HG03439 (cell line): ENCODE measurements around the gene ADGRL2.

Experiments used
- ATAC-seq: cut with Tn5 transposase; IDR thresholded peaks from one replicate; pipeline ENCODE4 v1.9.1; 2021; ENCODE audit warnings: mild to moderate bottlenecking, moderate library complexity; ENCODE audit not compliant: unreplicated experiment

The ADGRL2 gene

DNA sequence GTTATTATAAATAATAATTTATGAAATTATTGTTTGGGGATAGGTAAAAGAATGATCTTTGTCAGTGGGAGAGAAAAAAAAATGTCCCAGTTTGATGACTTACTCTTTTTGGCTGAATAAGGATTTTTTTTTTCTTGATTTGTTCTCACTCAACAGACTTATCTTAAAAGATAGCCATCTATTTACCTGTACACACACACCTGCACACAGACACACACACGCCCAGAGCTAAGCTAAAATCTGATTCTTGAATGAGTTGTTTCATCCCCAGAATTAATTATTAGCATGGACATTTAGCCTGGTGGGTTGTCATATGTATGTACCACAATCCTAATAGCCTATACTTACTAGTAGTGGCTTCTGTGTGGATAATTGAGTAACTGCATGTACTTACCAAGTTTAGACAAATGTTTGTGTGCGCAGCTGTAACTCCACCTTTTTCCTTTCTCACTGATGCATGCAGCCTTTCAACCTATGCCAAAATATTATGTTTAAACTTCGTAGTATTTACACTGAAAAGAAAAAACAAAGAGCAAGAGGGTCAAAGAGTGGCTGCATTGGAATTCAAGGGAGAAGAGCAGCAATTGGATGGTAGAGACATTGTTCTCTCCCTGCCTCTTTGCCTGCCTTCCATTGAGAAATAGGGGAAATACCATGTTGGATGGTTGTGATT, 174.3 kb downstream of the ADGRL2 start:
- no peak for ATAC-seq

DNA sequence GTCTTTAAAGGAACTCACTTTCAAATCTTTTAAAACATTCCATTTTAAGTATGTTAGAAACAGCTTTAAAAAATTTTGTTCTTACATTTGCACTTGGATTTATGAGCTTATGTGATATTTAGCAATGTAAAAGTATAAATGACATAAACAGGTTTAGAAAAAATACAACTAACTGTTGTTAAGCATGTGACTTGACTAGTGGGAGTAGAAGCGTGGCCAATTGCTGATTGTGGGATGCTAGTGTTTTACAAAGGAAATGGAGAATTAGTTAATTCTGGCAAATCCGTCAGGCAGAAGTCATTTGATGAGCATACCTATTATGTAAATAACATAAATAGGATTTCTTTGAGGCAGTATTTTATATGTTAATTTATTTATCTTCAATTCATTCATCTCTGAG, 175.8 kb downstream of the ADGRL2 start:
- no peak for ATAC-seq

DNA sequence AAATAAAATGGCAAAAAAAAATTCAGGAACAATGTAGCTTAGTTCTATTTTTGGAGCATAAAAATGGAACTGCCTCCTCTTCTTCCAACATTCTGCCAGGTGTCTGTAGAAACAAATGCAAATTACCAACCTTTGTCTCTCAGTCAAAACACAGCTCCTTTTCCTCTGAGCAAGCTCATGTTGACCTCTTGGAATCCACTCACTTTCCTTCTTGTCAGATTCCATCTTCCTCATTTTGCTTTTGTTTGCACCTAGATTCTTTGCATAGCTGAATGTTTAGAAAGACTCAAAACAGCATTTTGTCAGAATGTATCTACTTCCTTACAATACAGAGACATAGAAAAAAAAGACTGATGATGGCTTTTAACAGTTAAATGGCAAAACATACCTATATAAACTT, 178.2 kb downstream of the ADGRL2 start:
- ATAC-seq: no peak

DNA sequence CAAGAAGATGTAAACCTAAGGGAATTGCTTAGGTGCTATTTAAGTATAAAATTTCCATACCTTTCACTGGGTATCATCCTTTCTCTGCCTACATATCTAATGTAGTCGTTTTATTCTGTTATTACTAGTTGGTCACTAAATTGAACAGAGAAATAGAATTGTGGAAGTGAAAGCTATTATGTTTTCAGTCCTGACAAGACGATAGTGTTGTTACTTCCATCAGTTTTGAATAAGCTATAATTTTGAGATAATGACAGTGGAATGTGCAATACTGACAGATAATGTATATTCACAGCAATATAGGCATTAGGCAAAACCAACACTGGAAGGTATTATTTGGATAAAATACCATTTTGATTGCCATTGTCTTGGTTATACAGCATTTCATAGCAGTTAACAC, 181.8 kb downstream of the ADGRL2 start:
- ATAC-seq: no peak

DNA sequence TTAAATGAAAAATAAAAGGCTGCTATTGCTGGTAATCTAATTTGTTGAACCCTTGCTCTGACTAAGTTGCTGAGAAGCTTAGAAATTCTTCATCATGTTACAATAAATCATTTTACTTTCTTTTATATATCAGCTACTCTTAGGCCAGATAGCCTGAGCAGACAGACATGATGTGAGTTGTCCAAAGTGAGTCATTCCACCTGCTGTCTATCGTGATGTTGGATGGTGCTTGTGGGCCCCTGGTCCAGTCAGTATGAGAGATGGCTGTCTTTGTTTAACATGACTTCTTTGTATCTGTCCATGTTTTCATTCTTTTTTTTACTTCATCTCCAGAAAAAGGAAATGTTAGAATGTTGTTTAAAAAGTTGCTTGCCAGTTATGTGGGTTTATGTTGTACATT, 188.8 kb downstream of the ADGRL2 start:
- ATAC-seq: no peak

DNA sequence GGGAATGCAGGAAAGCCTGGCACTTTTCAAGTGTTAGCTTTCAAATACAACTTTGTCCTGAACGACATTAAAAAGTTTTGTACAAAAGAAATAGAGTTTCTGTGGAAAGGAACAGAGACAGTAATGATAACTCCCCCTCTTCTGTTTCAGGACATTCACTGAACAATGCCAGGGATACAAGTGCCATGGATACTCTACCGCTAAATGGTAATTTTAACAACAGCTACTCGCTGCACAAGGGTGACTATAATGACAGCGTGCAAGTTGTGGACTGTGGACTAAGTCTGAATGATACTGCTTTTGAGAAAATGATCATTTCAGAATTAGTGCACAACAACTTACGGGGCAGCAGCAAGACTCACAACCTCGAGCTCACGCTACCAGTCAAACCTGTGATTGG, 189.5 kb downstream of the ADGRL2 start:
- ATAC-seq: no peak

GRCh38 chr1:81998165-81998564, 197.4 kb downstream of the ADGRL2 start:
- ATAC-seq: no peak

DNA sequence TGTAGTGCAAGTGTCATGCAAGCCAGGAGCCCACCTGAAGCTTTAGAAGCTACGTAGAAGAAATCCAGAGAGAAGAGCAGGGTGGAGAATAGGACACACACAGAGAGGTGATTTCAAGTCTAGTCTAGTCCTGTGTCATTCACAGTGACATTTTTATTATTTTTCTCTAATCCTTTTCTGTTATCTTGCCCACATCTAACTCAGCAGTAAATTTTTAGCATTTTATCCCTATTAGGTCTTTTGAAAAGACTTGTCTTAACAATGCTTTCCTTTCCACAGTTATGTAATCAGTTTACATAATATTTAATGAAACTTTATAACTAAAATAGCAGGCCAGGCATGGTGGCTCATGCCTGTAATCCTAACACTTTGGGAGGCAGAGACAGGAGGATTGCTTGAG, 198.6 kb downstream of the ADGRL2 start:
- no peak for ATAC-seq

DNA sequence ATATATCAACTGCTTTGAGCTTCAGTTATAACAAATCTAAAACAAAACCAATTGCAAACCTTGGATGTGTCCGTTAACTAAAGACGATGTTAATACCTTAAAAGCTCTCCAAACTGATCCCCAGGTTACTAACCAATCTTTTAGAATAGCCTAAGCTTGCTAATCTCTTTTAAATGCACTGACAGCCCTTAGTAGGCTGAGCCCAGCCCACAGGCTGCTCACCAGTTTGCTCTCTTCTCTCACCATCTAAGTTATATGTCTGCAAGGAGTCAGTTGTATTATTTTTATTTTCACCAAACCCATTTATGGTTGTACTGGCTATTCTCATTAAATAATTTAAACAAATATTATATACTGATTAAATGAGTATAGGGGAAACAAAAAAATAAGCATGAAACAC, 199.5 kb downstream of the ADGRL2 start:
- no peak for ATAC-seq

- no peak for ATAC-seq
Observed at GRCh38 chr1:82001345-82001744, 200.6 kb downstream of the ADGRL2 start.

DNA sequence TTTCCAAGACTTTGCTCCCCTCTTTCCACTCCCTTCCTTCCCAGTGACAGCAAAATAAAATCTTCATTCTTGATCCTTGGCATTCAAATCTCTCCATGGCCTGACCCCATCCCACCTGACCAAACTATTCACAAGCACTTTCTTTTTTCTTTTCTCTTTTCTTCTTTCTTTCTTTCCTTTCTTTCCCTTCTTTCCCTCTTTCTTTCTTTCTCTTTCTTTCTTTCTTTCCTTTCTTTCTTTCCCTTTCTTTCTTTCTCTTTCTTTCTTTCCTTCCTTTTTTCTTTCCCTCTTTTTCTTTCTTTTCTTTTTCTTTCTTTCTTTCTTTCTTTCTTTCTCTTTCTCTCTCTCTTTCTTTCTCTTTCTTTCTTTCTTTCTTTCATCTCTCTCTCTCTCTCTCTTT, 207.1 kb downstream of the ADGRL2 start:
- no peak for ATAC-seq

- ATAC-seq: no peak
Observed at GRCh38 chr1:82013702-82014101, 213.0 kb downstream of the ADGRL2 start.

DNA sequence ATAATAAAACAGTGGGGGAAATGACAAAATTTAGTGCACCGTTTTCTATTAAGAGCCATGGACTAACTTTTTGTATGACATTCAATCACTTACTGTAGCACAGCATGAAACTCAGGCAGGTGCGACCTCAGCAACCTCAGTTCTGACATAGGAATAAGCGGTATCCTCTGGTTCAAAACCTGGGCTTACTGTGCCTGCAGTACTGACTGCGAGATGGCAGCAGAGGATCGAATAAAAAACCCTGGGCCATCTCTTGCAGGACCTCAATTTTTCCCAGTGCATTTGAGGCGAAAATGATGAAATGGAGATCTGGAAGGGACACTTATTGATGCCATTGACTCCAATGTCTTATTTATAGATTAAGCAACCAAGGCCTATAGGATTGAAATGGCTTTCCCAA, 214.7 kb downstream of the ADGRL2 start:
- no peak for ATAC-seq

DNA sequence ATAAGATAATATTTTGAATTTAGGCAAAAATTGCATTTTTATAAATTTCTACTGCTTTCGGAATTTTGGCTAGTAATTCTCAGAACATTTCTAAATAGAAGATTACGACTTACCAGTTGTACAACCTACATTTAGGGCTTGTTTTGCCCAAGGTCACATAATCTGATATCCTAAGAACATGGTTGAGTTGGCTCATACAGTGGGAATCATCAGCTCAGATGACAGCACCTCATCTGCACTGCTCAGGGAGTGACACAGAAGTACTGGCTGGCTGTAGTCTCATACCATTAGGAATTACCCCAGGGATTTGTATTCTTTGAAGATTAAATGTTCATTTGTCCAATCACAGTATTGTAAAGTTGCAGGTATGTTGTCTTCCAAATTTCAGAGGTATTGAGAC, 217.6 kb downstream of the ADGRL2 start:
- ATAC-seq: no peak

- no peak for ATAC-seq
Observed at GRCh38 chr1:82019508-82019907, 218.8 kb downstream of the ADGRL2 start.

DNA sequence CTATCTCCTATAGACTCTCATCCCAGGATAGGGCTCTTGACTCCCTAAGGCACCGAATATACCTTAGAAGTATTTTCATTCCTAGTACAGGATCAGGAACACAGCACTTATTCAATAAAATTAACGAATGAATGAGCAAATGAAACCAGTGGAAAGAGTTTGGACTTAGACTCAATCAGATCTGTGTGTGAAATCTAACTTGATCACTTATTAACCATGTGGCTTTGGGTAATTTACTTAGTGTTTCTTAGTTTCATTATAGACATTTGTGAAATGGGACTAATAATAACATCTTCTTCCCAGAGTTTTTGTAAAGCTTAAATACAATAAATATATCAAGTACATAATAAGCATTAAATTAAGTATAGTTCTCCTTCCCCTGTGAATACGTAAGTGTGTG, 230.1 kb downstream of the ADGRL2 start:
- ATAC-seq: no peak

GRCh38 chr1:82032068-82032467, 231.3 kb downstream of the ADGRL2 start:
- ATAC-seq: no peak

- ATAC-seq: no peak
Observed at GRCh38 chr1:82034812-82035211, 234.1 kb downstream of the ADGRL2 start.
